Activated T-cell treated with anti-CD3 and anti-CD28 coated beads for 4 hours (primary cell): ENCODE measurements around the gene HYAL1.
"Not testable (repeated sequence)": the region's sequence is repeated elsewhere in the genome, so short reads cannot be mapped to it uniquely, and the experiment has no call there.

Experiments
- DNase-seq: peaks from one replicate; pipeline ENCODE4 v3.0.0-alpha.2; 2020

The HYAL1 gene

GRCh38 chr3:50293079-50293801 lies 10.1 kb downstream of the HYAL1 start:
- DNase-seq: no peak

- DNase-seq: peak; percentile 90
Measured at GRCh38 chr3:50292159-50293078, 11.0 kb downstream of the HYAL1 start, which contains the start of gene IFRD2. Gene IFRD2, minus strand, starts transcription at chr3:50292429. Its CDS starts 155 bp downstream, at chr3:50292274.

DNA sequence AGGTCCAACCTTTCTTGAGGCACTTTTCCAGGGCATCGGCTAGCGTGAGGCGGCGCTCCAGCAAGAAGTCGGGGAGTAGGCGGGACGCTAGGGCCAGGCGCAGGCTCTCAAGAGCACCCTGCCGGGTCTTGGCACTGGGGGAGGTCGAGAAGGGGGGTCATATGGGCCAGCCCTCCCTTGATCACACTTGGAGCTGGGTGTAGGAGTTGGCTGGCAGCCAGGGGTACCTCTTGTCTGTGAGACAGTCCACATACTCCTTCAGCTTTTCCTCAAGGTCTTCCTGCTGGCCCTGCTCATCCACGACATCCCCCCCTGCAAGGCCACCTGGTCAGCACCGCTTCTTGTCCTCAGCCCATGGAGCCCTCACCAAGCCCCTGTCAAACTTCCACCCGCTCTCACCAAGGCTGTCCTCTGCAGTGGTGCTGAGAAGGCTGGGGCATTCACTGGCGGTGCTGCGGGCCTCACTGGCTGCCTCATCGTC lies 13.2 kb downstream of the HYAL1 start:
- no peak for DNase-seq

DNA sequence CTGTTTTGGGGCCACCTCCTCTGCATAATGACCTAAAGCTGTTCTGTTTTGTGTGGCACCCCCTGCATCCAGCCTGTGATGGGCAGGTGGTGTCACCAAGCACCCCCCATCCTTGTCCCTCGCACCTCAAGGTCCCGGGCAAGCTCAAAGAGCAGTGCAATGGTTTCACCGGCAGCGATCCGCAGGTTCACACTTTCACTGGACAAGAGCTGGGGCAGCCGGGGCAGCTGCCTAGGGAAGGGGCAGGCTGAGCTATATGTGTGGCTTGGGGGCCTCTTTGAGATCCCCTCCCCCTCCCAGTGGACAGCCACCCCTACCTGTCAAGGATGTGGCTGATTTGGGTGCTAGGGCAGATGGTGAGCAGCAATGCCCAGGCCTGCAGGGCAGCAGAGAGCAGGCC lies 14.2 kb downstream of the HYAL1 start:
- no peak for DNase-seq

GRCh38 chr3:50288387-50289007 lies 14.9 kb downstream of the HYAL1 start:
- DNase-seq: no peak

DNA sequence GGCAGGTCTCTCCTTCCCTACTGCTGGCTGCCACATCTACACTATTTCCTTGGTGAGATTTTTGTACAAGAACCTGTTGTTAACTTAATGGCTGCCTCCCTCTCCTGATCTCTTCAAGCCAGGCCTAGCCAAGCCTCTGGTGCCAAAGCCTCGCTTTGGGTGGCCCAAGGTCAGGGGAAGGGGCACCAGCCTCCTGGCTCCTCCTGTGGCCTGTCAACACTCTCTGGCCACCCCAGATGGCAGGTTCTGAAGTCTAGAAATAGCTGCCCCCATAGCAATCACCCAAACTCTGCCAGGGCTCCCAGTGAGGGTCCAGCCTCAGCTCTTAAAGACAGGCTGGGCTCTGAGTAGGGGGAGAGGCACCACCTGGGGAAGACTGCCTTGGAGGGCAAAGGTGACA lies 16.1 kb downstream of the HYAL1 start:
- no peak for DNase-seq

GRCh38 chr3:50286322-50287227 lies 16.8 kb downstream of the HYAL1 start:
- DNase-seq: no peak

DNA sequence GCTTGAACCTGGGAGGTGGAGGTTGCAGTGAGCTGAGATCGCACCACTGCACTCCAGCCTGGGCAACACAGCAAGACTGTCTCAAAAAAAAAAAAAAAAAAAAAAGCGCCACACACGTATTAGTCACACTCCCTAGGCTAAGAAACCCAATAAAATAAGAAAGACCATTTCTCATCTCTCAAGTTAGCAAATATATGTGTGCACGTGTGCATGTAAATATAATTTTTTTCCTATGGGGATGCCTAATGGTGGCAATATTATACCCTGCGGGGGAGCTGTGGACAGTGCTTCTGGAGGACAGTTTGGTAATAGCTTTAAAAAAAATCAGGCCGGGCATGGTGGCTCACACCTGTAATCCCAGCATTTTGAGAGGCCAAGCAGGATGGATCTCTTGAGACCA lies 19.3 kb downstream of the HYAL1 start:
- DNase-seq: not testable (repeated sequence)

GRCh38 chr3:50279255-50280016 lies 23.9 kb downstream of the HYAL1 start:
- no peak for DNase-seq

GRCh38 chr3:50278880-50279224 lies 24.5 kb downstream of the HYAL1 start, which contains the start of gene LSMEM2:
Gene LSMEM2, plus strand, starts transcription at chr3:50279087. Its CDS starts 27 bp downstream, at chr3:50279114.
- no peak for DNase-seq

DNA sequence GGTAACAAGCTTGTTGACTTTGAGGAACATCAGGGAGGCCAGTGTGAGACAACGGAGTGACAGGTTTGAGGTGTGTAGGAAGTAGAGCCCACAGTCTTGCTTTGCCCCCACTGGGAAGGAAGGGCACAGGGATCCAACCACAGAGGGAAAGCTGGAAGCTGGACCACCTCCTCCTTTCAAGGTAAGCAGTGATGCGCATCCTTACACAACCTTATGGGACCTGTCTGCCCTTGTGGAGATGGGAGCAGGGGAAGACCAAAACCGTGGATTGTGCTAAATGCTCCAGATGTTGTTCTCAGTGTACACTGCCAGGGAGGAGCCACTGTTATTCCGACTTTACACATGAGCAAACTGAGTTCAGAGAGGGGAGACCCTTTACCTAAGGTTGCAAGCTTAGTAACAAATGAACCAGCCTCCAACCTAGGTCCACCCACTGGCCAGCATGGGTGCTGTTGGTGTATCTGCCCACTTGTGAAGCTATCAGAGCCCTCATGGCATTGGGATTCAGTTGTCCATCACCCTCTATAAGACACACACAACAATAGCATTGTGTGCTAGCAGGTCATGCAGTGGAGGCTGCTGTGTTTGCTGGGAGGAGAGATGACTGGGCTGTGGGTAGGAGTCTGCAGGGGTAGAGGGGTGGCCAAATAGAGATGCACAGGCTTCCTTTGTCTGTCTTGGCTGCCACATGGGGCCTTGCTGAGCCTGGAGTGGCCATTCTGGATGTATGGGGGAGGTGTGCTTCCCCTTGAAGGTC lies 25.1 kb downstream of the HYAL1 start:
- no peak for DNase-seq

GRCh38 chr3:50276762-50277101 lies 26.6 kb downstream of the HYAL1 start:
- no peak for DNase-seq

GRCh38 chr3:50275996-50276761 lies 27.2 kb downstream of the HYAL1 start:
- no peak for DNase-seq

DNA sequence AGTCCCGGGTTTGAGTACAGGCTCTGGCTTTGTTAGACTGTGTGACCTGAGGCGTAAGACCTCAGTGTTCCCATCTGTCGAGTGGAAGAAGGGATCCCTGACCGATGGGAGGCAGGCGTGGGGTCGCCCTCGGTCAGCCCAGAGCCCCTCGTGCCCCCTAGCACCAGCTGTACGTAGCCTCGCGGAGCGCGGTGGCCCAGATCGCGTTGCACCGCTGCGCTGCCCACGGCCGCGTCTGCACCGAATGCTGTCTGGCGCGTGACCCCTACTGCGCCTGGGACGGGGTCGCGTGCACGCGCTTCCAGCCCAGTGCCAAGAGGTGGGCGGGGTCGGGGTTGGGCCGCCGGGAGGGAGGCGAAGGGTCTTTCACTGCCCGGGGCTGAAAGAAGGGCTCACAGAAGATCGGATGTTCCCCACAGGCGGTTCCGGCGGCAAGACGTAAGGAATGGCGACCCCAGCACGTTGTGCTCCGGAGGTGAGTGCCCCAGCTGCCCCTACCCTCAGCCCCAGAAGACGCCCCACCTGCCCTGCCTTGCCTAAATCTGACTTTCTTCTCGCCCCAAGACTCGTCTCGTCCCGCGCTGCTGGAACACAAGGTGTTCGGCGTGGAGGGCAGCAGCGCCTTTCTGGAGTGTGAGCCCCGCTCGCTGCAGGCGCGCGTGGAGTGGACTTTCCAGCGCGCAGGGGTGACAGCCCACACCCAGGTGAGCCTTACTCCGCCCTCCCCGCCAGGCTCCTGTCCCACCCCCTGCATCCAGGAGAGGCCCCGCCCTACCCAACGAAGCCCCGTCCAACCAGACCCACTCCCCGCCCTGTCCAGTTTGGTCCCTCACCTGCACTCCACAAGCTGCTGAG lies 28.0 kb downstream of the HYAL1 start:
- DNase-seq: no peak

DNA sequence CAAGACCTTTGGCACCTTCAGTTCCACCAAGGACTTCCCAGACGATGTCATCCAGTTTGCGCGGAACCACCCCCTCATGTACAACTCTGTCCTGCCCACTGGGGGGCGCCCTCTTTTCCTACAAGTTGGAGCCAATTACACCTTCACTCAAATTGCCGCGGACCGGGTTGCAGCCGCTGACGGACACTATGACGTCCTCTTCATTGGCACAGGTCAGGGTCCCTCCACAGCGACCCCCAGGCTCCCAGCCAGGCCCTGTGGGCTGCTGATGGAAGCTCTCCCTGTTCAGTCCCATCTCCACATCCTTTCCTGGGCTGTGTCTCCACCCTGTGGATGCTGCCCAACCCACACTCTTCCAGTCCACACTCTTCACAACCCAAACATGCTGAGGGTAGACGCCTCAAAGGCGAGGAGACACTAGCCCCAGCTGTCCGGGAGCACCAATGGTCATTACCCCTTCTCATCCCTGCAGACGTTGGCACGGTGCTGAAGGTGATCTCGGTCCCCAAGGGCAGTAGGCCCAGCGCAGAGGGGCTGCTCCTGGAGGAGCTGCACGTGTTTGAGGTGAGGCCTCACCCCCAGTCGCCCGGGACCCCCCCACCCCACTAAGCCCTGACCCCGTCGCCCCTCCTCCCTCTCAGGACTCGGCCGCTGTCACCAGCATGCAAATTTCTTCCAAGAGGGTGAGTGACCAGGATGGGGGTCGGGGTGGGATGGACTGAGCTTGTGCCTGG lies 28.8 kb downstream of the HYAL1 start:
- peak; percentile 70 for DNase-seq

GRCh38 chr3:50273689-50274065 lies 29.7 kb downstream of the HYAL1 start:
- DNase-seq: no peak

- peak; percentile 82 for DNase-seq
Measured at GRCh38 chr3:50272911-50273688, 30.3 kb downstream of the HYAL1 start.

GRCh38 chr3:50272538-50272910 lies 30.9 kb downstream of the HYAL1 start:
- not testable (repeated sequence) for DNase-seq
